HuH-7 (cell line): ENCODE results near the gene TRIM44.

Experiments used
- DNase-seq: peaks from one replicate; pipeline ENCODE4 v3.0.0; 2011; ENCODE audit warnings: low spot score

The TRIM44 gene, protein sequence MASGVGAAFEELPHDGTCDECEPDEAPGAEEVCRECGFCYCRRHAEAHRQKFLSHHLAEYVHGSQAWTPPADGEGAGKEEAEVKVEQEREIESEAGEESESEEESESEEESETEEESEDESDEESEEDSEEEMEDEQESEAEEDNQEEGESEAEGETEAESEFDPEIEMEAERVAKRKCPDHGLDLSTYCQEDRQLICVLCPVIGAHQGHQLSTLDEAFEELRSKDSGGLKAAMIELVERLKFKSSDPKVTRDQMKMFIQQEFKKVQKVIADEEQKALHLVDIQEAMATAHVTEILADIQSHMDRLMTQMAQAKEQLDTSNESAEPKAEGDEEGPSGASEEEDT

DNA sequence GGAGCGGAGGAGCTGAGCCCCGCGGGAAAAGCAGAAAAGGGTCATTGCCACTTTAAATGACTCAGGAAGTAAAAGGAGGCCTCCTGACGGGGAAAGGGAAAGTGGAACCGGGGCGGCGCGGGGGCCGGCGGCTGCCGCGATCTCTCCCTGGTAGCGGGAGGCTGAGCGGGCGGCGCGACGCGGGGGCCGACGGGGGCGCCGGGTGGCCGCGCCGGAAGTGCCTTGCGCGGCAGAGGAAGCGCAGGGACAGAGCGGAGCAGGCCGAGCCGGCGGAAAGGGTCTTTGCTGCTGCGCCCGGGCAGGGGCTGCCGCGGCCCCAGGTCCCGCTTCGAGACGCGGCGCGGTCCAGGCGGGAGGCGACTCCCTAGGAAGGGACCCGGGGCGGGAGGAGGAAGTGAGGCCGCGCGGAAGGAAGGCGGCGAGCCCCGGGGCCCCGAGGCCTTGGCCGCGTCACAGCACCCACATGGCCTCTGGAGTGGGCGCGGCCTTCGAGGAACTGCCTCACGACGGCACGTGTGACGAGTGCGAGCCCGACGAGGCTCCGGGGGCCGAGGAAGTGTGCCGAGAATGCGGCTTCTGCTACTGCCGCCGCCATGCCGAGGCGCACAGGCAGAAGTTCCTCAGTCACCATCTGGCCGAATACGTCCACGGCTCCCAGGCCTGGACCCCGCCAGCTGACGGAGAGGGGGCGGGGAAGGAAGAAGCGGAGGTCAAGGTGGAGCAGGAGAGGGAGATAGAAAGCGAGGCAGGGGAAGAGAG is at the start of gene TRIM44:
Gene TRIM44, plus strand, starts transcription at position 127 of the 759 bp plus-strand sequence. Its CDS starts 337 bp downstream, at position 464.
- DNase-seq, result peak; percentile 59

DNA sequence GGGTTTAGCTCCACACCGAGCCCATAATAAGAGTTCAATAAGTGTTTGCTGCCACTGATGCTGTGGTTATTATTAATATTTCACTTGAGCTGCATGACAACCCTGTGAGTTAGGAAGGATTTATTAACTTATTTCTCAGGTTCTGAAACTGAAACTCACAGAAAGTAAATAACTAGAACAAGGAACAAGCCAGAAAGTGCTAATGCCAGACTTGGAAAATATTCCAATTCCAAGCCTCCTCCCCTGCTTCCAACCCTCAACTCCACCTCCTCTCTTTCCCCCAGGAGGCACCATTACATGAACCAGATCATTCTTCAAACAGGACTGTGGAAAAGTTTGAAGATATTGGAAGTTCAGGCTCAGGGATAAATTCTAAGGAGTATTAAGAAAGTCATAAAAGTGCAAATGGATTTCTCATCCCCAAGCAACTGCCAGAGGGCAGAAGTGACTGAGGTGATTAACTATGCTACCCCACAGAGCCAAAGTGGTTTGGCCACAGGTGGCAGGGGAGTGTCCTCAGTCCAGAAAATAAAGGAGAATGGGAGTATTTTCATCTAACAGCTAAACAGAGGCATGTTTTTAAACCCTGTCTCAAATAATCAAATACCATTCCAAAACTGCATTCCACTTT is 47.5 kb upstream of the TRIM44 start:
- no peak for DNase-seq

DNA sequence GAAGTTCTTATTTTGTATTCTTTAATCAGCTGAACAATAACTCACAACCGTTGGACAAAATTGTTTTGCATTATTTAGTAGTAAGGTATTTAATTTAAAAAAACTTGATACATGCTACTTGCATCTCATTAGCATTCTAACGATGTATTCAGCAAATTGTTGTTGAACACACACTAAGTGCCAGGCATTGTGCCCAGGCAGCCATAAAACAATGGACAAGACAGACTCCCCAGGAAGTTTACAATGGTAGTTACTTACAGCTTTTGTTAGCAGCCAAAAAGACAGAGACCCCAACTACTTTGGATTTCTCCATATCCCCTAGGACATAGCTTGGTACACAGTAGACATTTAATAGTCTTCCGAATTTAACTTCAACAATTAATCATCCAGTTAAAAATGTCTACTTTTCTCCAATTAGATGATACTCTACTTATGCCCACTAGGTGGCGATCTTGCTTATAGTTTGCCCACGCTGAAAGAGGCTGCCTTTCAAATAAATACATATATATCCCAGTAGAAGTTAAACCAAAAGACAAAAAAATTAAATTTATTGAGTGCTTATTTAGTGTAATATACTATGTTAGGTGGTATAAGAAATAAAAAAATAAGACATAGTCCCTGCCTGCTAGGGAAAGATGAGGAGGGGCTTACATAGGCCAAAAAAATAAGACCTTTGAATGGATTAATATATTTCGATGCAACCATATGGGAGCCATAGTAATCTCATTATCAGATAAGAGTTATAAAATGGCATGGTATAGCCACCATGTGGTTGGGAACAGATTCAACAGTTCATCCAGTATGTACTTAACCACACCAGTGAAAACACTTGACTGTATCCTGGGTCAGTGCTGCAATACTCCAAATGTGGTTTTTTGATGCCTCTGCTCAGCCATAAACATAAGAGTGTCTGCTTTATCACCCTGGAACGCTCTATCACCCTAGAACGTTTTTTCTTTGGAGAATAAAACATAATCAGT is 46.4 kb upstream of the TRIM44 start:
- peak; percentile 48 for DNase-seq

DNA sequence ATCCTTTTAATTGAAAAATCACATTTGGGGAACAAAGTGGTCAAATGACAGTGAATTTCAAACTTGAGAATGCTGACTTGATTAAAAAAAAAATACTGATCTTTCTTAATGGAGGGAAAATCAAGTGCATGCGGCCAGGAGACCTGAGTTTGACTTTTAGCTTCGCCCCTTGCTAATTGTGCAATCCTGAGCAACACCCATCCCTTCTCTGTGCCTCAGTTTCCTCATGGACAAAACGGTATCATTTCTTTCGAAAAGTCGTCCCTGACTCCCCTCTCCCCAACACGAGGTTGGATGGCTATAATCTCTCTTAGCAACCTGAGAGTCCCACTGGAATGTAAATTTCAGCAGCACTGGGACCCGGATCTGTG is 45.3 kb upstream of the TRIM44 start:
- DNase-seq, result no peak

DNA sequence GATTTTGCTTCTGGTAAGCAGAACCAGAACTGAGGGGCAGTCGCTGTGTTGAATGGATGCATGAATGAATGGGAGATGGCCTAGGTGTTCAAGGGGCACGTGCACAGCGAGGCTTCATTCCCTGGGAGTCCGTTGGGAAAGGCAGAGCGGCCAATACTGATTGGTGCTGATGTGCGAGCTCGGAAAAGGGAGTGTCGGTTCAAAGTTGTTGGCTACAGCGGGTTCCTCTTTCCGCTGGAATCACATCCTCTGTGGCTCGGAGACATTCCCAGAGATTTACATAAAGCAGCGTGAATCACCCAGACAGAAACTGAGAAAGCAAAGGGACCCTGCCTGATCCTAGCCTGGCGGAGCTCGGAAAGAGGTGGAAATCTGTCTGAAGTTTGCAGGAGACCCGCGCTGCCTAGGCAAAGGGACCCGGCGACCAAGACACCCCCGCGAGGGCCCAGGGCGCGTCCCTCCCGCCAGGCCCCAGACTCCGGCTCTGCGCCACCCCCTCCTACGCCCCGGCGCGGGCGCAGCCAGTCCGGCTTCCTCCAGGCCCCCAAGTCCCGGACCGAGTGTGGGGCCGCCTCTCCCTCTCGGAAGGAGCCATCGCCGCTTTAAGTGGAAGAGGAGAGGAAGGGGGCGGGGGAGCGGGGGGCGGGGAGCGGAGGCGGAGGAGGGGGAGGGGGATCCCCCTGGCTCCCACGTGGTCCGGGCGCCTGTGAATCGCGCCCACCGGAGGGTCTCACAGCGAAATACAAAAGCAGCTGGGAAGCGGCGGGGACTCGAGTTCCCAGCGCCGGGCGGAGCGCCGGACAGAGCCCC is 44.7 kb upstream of the TRIM44 start, which contains the start of gene FJX1:
Gene FJX1, plus strand, starts transcription at position 774 of the 810 bp plus-strand sequence. CDS start 177 bp downstream, outside the sequence.
- peak; percentile 41 for DNase-seq

DNA sequence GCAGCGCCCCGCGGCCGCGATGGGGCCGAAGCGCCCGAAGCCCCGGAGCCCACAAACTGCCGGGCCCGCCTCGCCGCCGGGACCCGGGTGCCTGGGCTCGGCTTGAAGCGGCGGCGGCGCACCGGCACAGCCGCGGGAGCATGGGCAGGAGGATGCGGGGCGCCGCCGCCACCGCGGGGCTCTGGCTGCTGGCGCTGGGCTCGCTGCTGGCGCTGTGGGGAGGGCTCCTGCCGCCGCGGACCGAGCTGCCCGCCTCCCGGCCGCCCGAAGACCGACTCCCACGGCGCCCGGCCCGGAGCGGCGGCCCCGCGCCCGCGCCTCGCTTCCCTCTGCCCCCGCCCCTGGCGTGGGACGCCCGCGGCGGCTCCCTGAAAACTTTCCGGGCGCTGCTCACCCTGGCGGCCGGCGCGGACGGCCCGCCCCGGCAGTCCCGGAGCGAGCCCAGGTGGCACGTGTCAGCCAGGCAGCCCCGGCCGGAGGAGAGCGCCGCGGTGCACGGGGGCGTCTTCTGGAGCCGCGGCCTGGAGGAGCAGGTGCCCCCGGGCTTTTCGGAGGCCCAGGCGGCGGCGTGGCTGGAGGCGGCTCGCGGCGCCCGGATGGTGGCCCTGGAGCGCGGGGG is 44.0 kb upstream of the TRIM44 start:
- DNase-seq, result peak; percentile 33

DNA sequence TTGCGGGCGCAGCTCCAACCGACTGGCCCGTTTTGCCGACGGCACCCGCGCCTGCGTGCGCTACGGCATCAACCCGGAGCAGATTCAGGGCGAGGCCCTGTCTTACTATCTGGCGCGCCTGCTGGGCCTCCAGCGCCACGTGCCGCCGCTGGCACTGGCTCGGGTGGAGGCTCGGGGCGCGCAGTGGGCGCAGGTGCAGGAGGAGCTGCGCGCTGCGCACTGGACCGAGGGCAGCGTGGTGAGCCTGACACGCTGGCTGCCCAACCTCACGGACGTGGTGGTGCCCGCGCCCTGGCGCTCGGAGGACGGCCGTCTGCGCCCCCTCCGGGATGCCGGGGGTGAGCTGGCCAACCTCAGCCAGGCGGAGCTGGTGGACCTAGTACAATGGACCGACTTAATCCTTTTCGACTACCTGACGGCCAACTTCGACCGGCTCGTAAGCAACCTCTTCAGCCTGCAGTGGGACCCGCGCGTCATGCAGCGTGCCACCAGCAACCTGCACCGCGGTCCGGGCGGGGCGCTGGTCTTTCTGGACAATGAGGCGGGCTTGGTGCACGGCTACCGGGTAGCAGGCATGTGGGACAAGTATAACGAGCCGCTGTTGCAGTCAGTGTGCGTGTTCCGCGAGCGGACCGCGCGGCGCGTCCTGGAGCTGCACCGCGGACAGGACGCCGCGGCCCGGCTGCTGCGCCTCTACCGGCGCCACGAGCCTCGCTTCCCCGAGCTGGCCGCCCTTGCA is 43.3 kb upstream of the TRIM44 start:
- DNase-seq, result peak; percentile 20

DNA sequence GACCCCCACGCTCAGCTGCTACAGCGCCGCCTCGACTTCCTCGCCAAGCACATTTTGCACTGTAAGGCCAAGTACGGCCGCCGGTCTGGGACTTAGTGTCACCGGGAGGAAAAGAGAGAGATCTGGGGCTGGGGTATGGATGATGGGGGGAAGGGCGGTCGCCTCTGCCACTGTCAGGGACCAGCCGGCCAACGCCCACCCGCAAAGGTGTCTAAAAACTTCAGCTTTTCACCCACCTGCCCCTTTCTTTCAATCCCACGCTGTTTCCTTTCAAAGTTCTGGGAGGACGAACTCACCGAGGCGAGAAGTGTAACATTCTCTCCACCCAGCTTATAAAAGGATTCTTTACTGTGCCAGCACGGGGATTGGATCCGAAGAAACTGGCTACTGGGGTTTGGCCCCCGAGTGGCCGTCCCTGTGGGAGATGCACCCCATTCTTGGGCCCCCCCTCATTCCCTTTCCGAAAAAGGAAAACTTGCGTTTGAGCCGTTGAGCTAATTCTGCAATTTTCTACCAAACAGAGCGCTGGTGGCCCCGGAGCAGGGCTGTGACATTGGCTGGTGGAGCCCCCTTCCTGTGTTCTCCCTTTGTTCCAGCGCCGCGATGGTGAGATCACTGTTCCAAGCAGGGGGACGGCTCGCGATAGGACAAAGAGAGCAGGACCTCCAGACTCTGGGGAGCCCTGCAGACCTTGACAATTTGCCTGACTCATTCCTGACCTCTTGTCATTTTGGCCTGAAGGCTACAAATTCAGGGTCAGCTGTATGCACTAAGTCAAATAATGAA is 42.5 kb upstream of the TRIM44 start:
- peak; percentile 47 for DNase-seq

DNA sequence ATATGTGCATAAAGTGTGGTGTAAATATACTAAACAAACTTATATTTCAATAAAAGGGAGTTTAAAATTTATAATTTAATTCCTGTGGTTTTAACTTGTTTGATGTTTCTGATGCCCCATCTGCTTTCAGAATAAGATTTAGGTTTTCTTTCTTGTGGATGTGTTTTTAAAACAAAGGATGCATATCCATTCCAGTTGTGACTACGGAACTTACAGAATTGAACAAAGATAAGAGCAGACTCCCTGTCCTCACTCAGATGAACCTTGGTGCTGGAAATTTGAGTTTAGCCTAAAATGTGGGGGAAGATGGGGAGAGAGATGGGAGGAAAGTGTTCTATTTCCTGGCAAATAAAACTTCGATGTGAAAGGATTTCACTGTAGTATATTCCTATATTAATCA is 41.8 kb upstream of the TRIM44 start:
- no peak for DNase-seq

DNA sequence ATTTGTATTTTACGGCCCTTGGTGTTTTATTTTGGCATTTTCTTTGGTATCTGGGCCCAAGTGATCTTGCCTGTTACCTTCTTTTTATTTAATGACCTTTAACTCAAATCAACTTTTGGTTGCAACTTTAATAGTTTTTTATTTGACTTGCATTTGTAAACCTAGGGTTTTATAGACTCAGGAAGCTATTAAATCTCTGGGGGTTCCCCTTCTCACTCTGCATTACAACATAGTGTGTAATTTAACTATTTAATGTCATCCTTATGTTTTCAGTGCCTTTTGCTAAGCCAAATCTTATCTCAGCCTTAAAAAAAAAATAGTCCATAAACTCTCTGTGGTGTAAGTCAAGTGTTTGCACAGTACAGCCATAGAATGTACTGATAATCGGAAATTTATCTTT is 41.0 kb upstream of the TRIM44 start:
- peak; percentile 28 for DNase-seq

DNA sequence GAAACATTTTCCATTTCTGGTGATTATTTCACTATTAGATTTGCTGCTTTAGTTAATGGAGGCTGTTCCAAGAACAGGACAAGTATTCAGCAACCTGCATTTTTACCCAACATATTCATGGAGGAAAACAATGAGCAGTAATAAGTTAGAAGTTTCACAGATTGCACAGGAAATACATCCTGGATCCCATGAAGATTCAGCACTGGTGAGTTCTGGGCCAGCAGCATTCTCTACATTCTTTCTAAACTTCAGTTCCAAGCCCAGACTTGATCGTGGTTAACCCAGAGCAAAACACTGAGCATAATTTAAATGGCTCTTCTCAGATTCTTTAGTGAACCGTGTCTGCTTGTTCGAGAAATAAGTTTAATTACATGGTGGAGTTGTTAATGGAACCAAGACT is 40.5 kb upstream of the TRIM44 start:
- no peak for DNase-seq

DNA sequence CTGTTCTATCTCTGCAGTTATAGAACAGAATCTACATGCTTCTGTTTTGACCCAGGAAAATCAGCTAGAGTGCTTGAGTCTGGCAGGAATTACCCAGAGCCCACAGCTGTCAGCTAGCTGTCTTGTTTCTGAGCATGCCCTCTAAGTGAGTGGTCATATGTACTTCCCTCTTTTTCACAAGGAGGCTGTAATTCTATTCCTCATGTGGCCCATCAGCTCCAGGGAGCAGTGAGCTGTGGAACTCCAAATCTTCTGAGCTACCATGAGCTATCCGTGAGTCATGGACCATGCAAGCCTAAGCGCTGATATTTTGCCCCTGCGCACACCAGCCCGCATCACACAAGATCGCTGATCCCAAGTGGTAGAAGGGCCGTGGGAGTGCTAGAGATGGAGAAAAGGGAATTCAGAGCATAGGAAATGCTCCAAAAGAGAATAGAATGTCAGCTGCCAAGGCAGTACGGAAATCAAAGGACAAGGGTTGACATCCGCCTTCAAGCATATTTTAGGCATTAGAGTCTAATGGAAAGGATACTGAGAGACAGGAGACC is 38.9 kb upstream of the TRIM44 start:
- DNase-seq, result no peak

DNA sequence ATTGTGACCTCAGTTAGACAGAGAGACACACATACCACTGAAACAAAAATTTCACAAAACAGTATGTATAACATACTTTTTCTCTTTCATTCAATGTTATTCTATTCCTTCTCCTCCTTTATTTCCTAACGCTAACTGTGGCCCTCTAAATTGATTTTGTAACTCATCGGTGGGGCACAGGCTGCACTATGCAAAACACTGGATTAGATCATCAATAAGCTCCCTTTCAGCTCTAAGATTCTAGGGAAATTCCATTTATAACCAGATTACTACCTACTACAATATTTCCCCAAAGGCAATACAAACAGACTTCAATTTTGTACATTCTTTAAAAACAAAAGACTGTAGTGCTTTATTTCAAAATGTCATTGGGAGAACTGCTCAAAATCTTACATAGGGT is 38.3 kb upstream of the TRIM44 start:
- no peak for DNase-seq

DNA sequence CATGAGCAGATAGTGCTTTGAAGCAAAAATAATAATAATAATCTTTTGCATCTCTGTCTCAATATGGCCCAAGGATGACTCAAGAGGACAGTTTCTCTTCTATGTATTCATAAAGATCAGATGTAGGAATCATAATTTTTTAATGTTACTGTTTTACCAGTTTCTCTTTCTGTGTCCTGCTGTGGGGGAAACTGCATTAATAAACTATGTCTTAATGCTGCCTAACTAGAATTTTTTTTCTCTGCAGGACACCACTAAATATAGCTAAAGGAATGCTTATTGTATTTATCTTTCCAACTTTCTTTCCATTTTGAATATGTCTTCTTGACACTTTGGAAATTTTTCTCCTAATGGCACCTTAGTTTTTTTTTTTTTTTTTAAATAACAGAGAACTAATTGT is 37.8 kb upstream of the TRIM44 start:
- DNase-seq, result no peak

DNA sequence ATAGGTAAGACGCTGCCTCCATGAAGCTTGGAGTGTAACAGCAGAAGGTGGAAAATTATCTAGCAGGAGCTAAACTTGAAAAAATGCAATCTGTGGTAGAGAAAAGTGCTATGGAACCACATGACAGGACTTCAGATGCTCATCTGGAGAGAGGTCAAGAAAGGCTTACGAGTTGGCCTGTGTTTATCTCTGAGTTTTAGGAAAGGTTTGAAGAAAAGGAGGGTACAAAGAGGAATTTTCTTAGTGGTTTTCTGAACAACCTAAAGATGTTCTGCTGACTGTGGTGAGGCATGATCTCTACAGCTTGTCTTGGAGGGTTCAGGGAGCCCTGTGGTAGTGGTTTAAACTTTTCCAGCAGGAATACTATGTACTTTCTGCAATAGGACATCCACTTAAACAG is 36.1 kb upstream of the TRIM44 start:
- DNase-seq, result no peak

DNA sequence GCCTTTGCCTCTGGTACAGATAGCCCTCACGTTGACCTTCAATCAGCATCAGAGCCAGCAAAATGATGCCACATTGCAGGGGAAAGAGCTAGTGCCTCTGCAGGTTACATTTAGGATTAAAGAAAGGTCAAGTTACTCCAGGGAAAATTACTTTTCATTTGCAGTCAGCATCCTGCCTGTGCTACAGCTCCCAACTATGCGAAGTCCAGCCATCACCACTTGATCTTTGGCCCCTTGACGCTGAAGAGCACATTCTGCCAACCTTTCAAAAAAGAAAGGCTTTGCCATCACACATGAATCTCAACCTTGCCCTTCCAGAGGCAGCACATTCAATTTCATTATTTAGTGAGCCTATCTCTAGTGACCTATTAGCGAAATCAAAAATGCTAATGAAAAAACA is 33.1 kb upstream of the TRIM44 start:
- no peak for DNase-seq

DNA sequence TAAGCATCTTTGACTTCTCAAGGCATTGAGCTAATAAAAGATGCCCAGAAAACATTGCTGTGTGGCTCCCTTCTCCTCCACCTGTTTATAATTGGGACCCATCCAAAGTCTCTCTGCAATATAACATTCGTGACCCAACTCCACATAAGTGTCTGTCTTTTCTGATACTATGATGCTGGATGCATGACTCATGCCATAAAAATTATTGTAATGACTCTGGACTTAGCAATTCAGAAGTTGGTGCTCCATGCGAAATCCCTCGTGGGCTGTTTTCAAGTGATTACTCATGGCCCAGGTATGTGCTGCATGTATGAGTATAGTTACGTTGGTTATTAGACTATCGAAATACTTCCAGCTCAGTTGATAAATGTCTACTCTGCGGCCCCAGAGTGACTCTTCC is 32.7 kb upstream of the TRIM44 start:
- no peak for DNase-seq

DNA sequence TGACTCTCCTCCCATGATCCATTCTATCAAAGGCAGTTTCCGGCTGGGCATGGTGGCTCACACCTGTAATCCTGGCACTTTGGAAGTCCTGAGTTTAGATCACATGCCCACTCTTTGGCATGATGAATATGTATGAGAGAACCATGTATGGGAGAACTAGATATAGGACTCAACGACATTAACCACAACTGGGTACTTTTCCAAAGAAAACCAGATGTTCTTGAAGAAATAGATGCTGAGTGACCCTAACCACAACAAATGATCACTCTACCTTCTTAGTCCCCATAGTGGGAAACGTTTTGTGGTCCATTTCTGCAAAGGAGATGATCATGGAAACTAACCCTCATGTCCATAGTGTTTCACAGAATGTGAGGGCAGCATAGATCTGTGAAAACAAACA is 30.7 kb upstream of the TRIM44 start:
- no peak for DNase-seq

DNA sequence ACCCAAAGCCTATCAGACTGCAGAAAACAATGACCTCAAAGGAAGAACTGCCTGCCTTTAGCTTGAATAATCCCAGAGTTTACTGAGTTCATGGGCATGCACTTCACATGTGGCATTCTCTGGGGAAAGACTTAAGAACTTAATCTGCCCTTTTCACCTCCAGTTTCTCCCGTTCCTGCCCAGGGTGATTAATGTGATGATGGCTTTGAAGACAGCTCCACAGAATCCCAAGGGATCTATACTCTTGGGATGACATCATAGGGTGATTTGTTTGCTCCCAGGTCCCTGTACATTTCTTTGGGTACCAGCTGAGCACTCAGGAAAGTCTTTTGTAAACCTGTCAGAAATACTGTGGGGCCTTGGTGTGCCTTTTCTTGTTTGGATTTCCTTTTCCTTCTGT is 30.3 kb upstream of the TRIM44 start:
- no peak for DNase-seq
